Stomach smooth muscle (tissue), 2 donors: ENCODE results near the gene FCSK.

Experiments used
- H3K27ac ChIP-seq: one replicate; pipeline ENCODE4 v1.7.0; 2013; ENCODE audit warnings: mild to moderate bottlenecking, low read length, inconsistent platforms
- H3K27me3 ChIP-seq, 2 donors: one replicate each; pipeline ENCODE4 v1.7.0; 2013; ENCODE audit warnings: low read length in 2 of 2; ENCODE audit not compliant: insufficient read depth in 2 of 2, control insufficient read depth in 1 of 2
- H3K36me3 ChIP-seq, 2 donors: one replicate each; pipeline ENCODE4 v1.7.0; 2013; ENCODE audit warnings: low read length in 2 of 2; ENCODE audit not compliant: control insufficient read depth in 2 of 2, insufficient read depth in 2 of 2
- H3K4me1 ChIP-seq: one replicate; pipeline ENCODE4 v1.7.0; 2013; ENCODE audit warnings: low read length; ENCODE audit not compliant: control insufficient read depth, insufficient read depth
- H3K4me3 ChIP-seq, 2 donors: one replicate each; pipeline ENCODE4 v1.7.0; 2013; ENCODE audit warnings: low read length in 2 of 2
- H3K9ac ChIP-seq, 2 donors: one replicate each; pipeline ENCODE4 v1.7.0; 2013; ENCODE audit warnings: low read length in 2 of 2, mild to moderate bottlenecking in 1 of 2
- H3K9me3 ChIP-seq, 2 donors: one replicate each; pipeline ENCODE4 v1.7.0; 2013; ENCODE audit warnings: low read length in 2 of 2; ENCODE audit not compliant: control insufficient read depth in 2 of 2
- donor health status: healthy.
- donor health status: Pancreatic carcinoma.

Gene FCSK

GRCh38 chr16:70432723-70433457 lies 21.5 kb upstream of the FCSK start:
- no peaks in the 10 kb centered on the region for H3K27me3 ChIP-seq
- H3K4me3 ChIP-seq, result peak overlapping the region; percentile 41 to 59
- no peaks in the 10 kb centered on the region for H3K9me3 ChIP-seq
- H3K27ac ChIP-seq, result peak overlapping the region; percentile 69
- peak overlapping the region; percentile 37 to 47 for H3K9ac ChIP-seq
- peaks cover 0 to 2% of the 10 kb centered on the region in 2 donors for H3K36me3 ChIP-seq
- H3K4me1 ChIP-seq, result peaks cover 68% of the 10 kb centered on the region

- no peaks in the 10 kb centered on the region for H3K9me3 ChIP-seq
- H3K36me3 ChIP-seq, result peaks cover 0 to 2% of the 10 kb centered on the region in 2 donors
- peak overlapping the region; percentile 69 for H3K27ac ChIP-seq
- H3K4me1 ChIP-seq, result peaks cover 66% of the 10 kb centered on the region
- no peaks in the 10 kb centered on the region for H3K27me3 ChIP-seq
- peak overlapping the region; percentile 41 to 59 for H3K4me3 ChIP-seq
- no peak overlapping the region for H3K9ac ChIP-seq
These were observed 20.8 kb upstream of the FCSK start for GRCh38 chr16:70433458-70434103.

GRCh38 chr16:70434484-70435260 lies 19.7 kb upstream of the FCSK start:
- peaks cover 63% of the 10 kb centered on the region for H3K4me1 ChIP-seq
- no peak overlapping the region for H3K4me3 ChIP-seq
- H3K9me3 ChIP-seq, result no peaks in the 10 kb centered on the region
- peak overlapping the region in 1 of 2 donors; percentile 29 for H3K9ac ChIP-seq
- no peak overlapping the region for H3K27ac ChIP-seq
- H3K36me3 ChIP-seq, result peaks cover 0 to 2% of the 10 kb centered on the region in 2 donors
- no peaks in the 10 kb centered on the region for H3K27me3 ChIP-seq

GRCh38 chr16:70437017-70437581 lies 17.3 kb upstream of the FCSK start:
- Histone ChIP-seq H3K27me3 (no peaks in the 10 kb centered on the region), H3K9me3 (no peaks in the 10 kb centered on the region)

GRCh38 chr16:70437582-70438557 lies 16.5 kb upstream of the FCSK start:
- H3K9ac ChIP-seq, result peak overlapping the region; percentile 78 to 84
- no peaks in the 10 kb centered on the region for H3K27me3 ChIP-seq
- peaks cover 42% of the 10 kb centered on the region for H3K4me1 ChIP-seq
- H3K4me3 ChIP-seq, result peak overlapping the region; percentile 91 to 94
- H3K36me3 ChIP-seq, result no peaks in the 10 kb centered on the region
- H3K9me3 ChIP-seq, result no peaks in the 10 kb centered on the region
- H3K27ac ChIP-seq, result peak overlapping the region; percentile 74

More at GRCh38 chr16:70437017-70437581, 17.3 kb upstream of the FCSK start:
- H3K4me3 ChIP-seq, result peak overlapping the region; percentile 91 to 94
- peak overlapping the region; percentile 74 for H3K27ac ChIP-seq
- H3K36me3 ChIP-seq, result no peaks in the 10 kb centered on the region
- H3K9ac ChIP-seq, result no peak overlapping the region
- peaks cover 49% of the 10 kb centered on the region for H3K4me1 ChIP-seq

- no peaks in the 10 kb centered on the region for H3K9me3 ChIP-seq
- H3K36me3 ChIP-seq, result no peaks in the 10 kb centered on the region
- peak overlapping the region; percentile 91 to 94 for H3K4me3 ChIP-seq
- peak overlapping the region; percentile 74 for H3K27ac ChIP-seq
- H3K4me1 ChIP-seq, result peaks cover 35% of the 10 kb centered on the region
- peak overlapping the region; percentile 78 to 84 for H3K9ac ChIP-seq
- H3K27me3 ChIP-seq, result no peaks in the 10 kb centered on the region
These were observed 15.8 kb upstream of the FCSK start for GRCh38 chr16:70438585-70438968.

- peaks cover 29% of the 10 kb centered on the region for H3K4me1 ChIP-seq
These were observed 15.2 kb upstream of the FCSK start, which contains the start of gene ST3GAL2 for GRCh38 chr16:70438969-70439862. Gene ST3GAL2, minus strand, starts transcription at chr16:70439100. Its CDS starts 40,570 bp downstream, at chr16:70398530.

GRCh38 chr16:70440009-70440692 lies 14.2 kb upstream of the FCSK start:
- Histone ChIP-seq H3K9me3 (no peaks in the 10 kb centered on the region), H3K4me1 (peaks cover 25% of the 10 kb centered on the region), H3K9ac (peak overlapping the region in 1 of 2 donors; percentile 72), H3K4me3 (peak overlapping the region in 1 of 2 donors; percentile 82), H3K36me3 (no peaks in the 10 kb centered on the region), H3K27me3 (no peaks in the 10 kb centered on the region), H3K27ac (no peak overlapping the region)

More at GRCh38 chr16:70438969-70439862, 15.2 kb upstream of the FCSK start, which contains the start of gene ST3GAL2:
- H3K9ac ChIP-seq, result peak within 1 kb of the TSS; percentile 78 to 84
- H3K4me3 ChIP-seq, result peak within 1 kb of the TSS; percentile 91 to 94
- peak within 1 kb of the TSS; percentile 74 for H3K27ac ChIP-seq
- H3K9me3 ChIP-seq, result no peaks in the 10 kb centered on the region
- no peaks in the 10 kb centered on the region for H3K36me3 ChIP-seq
- no peaks in the 10 kb centered on the region for H3K27me3 ChIP-seq
